ENCODE measurements around the gene SLC18A2. TPM values are rescaled to one million over a fixed set of nuclear protein-coding genes. Genes with fewer than 3 reads are reported as not detected.

SLC18A2 gene
- polyA plus RNA-seq, 3 donors = 0.14 TPM; not detected in 2

- peaks cover 0 to 2% (median 0%) of the 10 kb centered on the region in 7 donors for H3K9me3 Mint-ChIP-seq
- H3K36me3 ChIP-seq (replicated peaks in 1 of 2; ENCODE audit: control insufficient read depth in 1 of 2, insufficient read depth in 2 of 2, low read length in 2 of 2) = peaks cover 9 to 11% of the 10 kb centered on the region in 2 donors
- H3K27ac Mint-ChIP-seq = peak overlapping the region in 1 of 7 donors; percentile 3
- H3K79me2 ChIP-seq (ENCODE audit: insufficient read depth, low read length) = peaks cover 34% of the 10 kb centered on the region
- intact Hi-C loops (cut with micrococcal nuclease) = no loop called here
- H3K9ac ChIP-seq (ENCODE audit: insufficient read depth, low read length, poor library complexity, severe bottlenecking) = no peak overlapping the region
- no CpG with 5 or more reads among the region's 1 CpG for WGBS (ENCODE audit: insufficient coverage)
- H3K36me3 Mint-ChIP-seq = peaks cover 13 to 20% of the 10 kb centered on the region in 2 donors
- no peak overlapping the region for H3K4me3 ChIP-seq (replicated peaks in 1 of 3; ENCODE audit: low read depth in 2 of 3, low read length in 3 of 3)
- no peak overlapping the region for H3K4me2 ChIP-seq (replicated peaks; ENCODE audit: extremely low read depth, low read length, poor library complexity, severe bottlenecking)
- no peak overlapping the region for H3K27ac ChIP-seq (ENCODE audit: low read depth in 1 of 2, low read length in 2 of 2)
- no peaks in the 10 kb centered on the region for H3K27me3 Mint-ChIP-seq (ENCODE audit: low read depth in 3 of 3)
- TF ChIP-seq CTCF (IDR thresholded peaks at IDR 0.05) = no peak
- H4K20me1 ChIP-seq (ENCODE audit: insufficient read depth, low read length) = peaks cover 46% of the 10 kb centered on the region
- H3K27me3 ChIP-seq (ENCODE audit: control insufficient read depth in 2 of 2, insufficient read depth in 2 of 2, low read length in 2 of 2) = no peaks in the 10 kb centered on the region
- no peak for DNase-seq
- H2AFZ ChIP-seq (ENCODE audit: insufficient read depth, low read depth, low read length, poor library complexity, severe bottlenecking) = no peak overlapping the region
- H3K9me3 ChIP-seq (replicated peaks in 1 of 2; ENCODE audit: control insufficient read depth in 1 of 2, insufficient read depth in 1 of 2, low read length in 2 of 2) = no peaks in the 10 kb centered on the region
- no peaks in the 10 kb centered on the region for H3K4me1 ChIP-seq (ENCODE audit: control insufficient read depth in 1 of 2, insufficient read depth in 2 of 2, low read length in 2 of 2)
- no peak overlapping the region for H3K4me3 Mint-ChIP-seq
- peaks cover 14% of the 10 kb centered on the region for H3K4me1 Mint-ChIP-seq
These were observed 53.2 kb downstream of the SLC18A2 start for GRCh38 chr10:117294039-117294645.

GRCh38 chr10:117294735-117295134 is 53.8 kb downstream of the SLC18A2 start:
- Mint-ChIP-seq H3K36me3 (peaks cover 12 to 21% of the 10 kb centered on the region in 2 donors), H3K27me3 (ENCODE audit: low read depth in 3 of 3) (no peaks in the 10 kb centered on the region), H3K4me1 (peaks cover 14% of the 10 kb centered on the region), H3K4me3 (no peak overlapping the region), H3K9me3 (peaks cover 0 to 2% (median 0%) of the 10 kb centered on the region in 7 donors), H3K27ac (peak overlapping the region in 1 of 7 donors; percentile 3)
- no peak overlapping the region for H3K4me2 ChIP-seq (replicated peaks; ENCODE audit: extremely low read depth, low read length, poor library complexity, severe bottlenecking)
- intact Hi-C loops (cut with micrococcal nuclease) = no loop called here
- H3K4me1 ChIP-seq (ENCODE audit: control insufficient read depth in 1 of 2, insufficient read depth in 2 of 2, low read length in 2 of 2) = no peaks in the 10 kb centered on the region
- no peak overlapping the region for H2AFZ ChIP-seq (ENCODE audit: insufficient read depth, low read depth, low read length, poor library complexity, severe bottlenecking)
- no peaks in the 10 kb centered on the region for H3K9me3 ChIP-seq (replicated peaks in 1 of 2; ENCODE audit: control insufficient read depth in 1 of 2, insufficient read depth in 1 of 2, low read length in 2 of 2)
- no peak overlapping the region for H3K4me3 ChIP-seq (replicated peaks in 1 of 3; ENCODE audit: low read depth in 2 of 3, low read length in 3 of 3)
- H3K36me3 ChIP-seq (replicated peaks in 1 of 2; ENCODE audit: control insufficient read depth in 1 of 2, insufficient read depth in 2 of 2, low read length in 2 of 2) = peaks cover 4 to 5% of the 10 kb centered on the region in 2 donors
- H3K9ac ChIP-seq (ENCODE audit: insufficient read depth, low read length, poor library complexity, severe bottlenecking) = no peak overlapping the region
- no CpG with 5 or more reads among the region's 2 CpGs for WGBS (ENCODE audit: insufficient coverage)
- no peak for DNase-seq
- peaks cover 48% of the 10 kb centered on the region for H4K20me1 ChIP-seq (ENCODE audit: insufficient read depth, low read length)
- TF ChIP-seq CTCF (IDR thresholded peaks at IDR 0.05) = no peak
- H3K79me2 ChIP-seq (ENCODE audit: insufficient read depth, low read length) = peaks cover 40% of the 10 kb centered on the region
- no peaks in the 10 kb centered on the region for H3K27me3 ChIP-seq (ENCODE audit: control insufficient read depth in 2 of 2, insufficient read depth in 2 of 2, low read length in 2 of 2)
- no peak overlapping the region for H3K27ac ChIP-seq (ENCODE audit: low read depth in 1 of 2, low read length in 2 of 2)
